ENCODE data around the gene NKX3-2. TPM values are rescaled to one million over a fixed set of nuclear protein-coding genes. Genes with fewer than 3 reads are reported as not detected.
"Not testable (repeated sequence)": the region's sequence is repeated elsewhere in the genome, so short reads cannot be mapped to it uniquely, and the experiment has no call there.

NKX3-2 gene
- total and polyA plus RNA-seq, 9 of the 15 experiments (the other 6 are each of a cell fraction or from before 2014, with no cell fraction given) = 0.03 to 0.81 (median 0.27) TPM; not detected in 1

DNA sequence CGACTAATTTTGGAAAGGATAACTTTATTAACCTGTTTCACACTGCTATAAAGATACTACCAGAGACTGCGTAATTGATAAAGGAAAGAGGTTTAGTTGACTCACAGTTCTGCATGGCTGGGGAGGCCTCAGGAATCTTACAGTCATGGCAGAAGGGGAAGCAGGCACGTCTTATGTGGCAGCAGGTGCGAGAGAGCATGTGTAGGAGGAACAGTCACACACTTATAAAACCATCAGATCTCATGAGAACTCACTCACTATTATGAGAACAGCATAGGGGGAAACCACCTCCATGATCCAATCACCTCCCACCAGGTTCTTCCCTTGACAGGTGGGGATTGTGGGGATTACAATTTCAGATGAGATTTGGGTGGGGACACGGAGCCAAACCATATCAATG is 15.8 kb upstream of the NKX3-2 start:
- H3K36me3 ChIP-seq (ENCODE audit: control insufficient read depth, insufficient read depth, low read length); H4K20me1 ChIP-seq (replicated peaks; ENCODE audit: control insufficient read depth, insufficient read depth, low read length); H3K9me1 ChIP-seq (ENCODE audit: control insufficient read depth, insufficient read depth, low read length); intact Hi-C loops (cut with micrococcal nuclease); H3K9ac ChIP-seq (ENCODE audit: insufficient read depth in 1 of 2, low read depth in 2 of 2, low read length in 2 of 2); H3K9me3 ChIP-seq (replicated peaks; ENCODE audit: control insufficient read depth, insufficient read depth, low read depth, low read length); H3K4me3 ChIP-seq; H3K4me1 ChIP-seq (replicated peaks in 1 of 2; ENCODE audit: control insufficient read depth in 2 of 2, insufficient read depth in 2 of 2, low read length in 2 of 2); H3K79me2 ChIP-seq (ENCODE audit: control insufficient read depth, insufficient read depth, low read length); DNase-seq (ENCODE audit: extremely low read depth in 1 of 4, low spot score in 3 of 4); in situ Hi-C loops (cut with MboI); H2AFZ ChIP-seq (ENCODE audit: low read depth, low read length); ATAC-seq; H3K27me3 ChIP-seq (ENCODE audit: control insufficient read depth in 2 of 2, insufficient read depth in 2 of 2, low read length in 2 of 2); FAIRE-seq; H3K4me2 ChIP-seq (ENCODE audit: insufficient read depth, low read length); CTCF ChIA-PET (ENCODE audit: low intra/inter-chr PET ratio); H3K27ac ChIP-seq (ENCODE audit: extremely low read depth, low read depth, low read length); BruUV-seq (replicated peaks): not testable (repeated sequence)
- WGBS (ENCODE audit: insufficient coverage, low coverage, missing lambda C conversion rate) = 1% methylated on average over 5 of the region's 5 CpGs
- POLR2A ChIA-PET = interaction anchor here (1.5 kb wide), 1 partner anchor 60 kb away, joined by 3 read pairs; no protein-coding TSS in a partner anchor

DNA sequence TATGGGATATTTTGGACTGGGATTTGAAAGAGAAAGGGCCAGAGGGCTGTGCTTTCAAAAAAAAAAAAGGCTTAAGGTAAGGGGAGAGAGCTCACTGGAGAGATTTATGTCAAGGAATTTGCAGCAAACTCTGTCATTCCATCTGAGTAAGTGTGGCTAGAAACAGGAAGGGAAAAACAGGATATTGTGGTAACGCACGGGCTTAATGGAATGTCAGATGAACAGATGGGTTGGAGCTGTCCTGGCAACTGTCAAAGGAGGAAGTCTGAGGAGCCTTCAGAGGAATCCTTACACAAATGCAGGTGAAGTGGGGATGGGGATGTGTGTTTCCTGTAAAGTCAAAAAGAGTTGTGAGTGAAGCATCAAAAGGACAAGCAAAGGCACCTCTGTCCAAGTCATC is 15.1 kb upstream of the NKX3-2 start:
- ATAC-seq = no peak
- H4K20me1 ChIP-seq (replicated peaks; ENCODE audit: control insufficient read depth, insufficient read depth, low read length) = no peaks in the 10 kb centered on the region
- FAIRE-seq = no peak
- H3K27me3 ChIP-seq (ENCODE audit: control insufficient read depth in 2 of 2, insufficient read depth in 2 of 2, low read length in 2 of 2) = no peaks in the 10 kb centered on the region
- H3K79me2 ChIP-seq (ENCODE audit: control insufficient read depth, insufficient read depth, low read length) = no peaks in the 10 kb centered on the region
- in situ Hi-C loops (cut with MboI) = loop anchor here (10.0 kb wide), 1 partner anchor 825 kb away; no protein-coding TSS in a partner anchor
- H3K4me3 ChIP-seq = no peak overlapping the region
- H3K4me2 ChIP-seq (ENCODE audit: insufficient read depth, low read length) = no peak overlapping the region
- H3K4me1 ChIP-seq (replicated peaks in 1 of 2; ENCODE audit: control insufficient read depth in 2 of 2, insufficient read depth in 2 of 2, low read length in 2 of 2) = no peaks in the 10 kb centered on the region
- BruUV-seq (replicated peaks) = no TSS peak
- no peaks in the 10 kb centered on the region for H3K9me3 ChIP-seq (replicated peaks; ENCODE audit: control insufficient read depth, insufficient read depth, low read depth, low read length)
- WGBS (ENCODE audit: insufficient coverage, low coverage, missing lambda C conversion rate) = 0% methylated on average over 2 of the region's 2 CpGs
- ChIA-PET POLR2A (interaction anchor here (1.5 kb wide), 1 partner anchor 61 kb away, joined by 3 read pairs; no protein-coding TSS in a partner anchor), CTCF (ENCODE audit: low intra/inter-chr PET ratio) (no interaction called here)
- H3K9me1 ChIP-seq (ENCODE audit: control insufficient read depth, insufficient read depth, low read length) = no peaks in the 10 kb centered on the region
- intact Hi-C loops (cut with micrococcal nuclease) = no loop called here
- H3K9ac ChIP-seq (ENCODE audit: insufficient read depth in 1 of 2, low read depth in 2 of 2, low read length in 2 of 2) = no peak overlapping the region
- DNase-seq (ENCODE audit: extremely low read depth in 1 of 4, low spot score in 3 of 4) = no peak
- H3K36me3 ChIP-seq (ENCODE audit: control insufficient read depth, insufficient read depth, low read length) = no peaks in the 10 kb centered on the region
- TF ChIP-seq RNF2 (IDR thresholded peaks at IDR 0.05) = no peak
- TF ChIP-seq SPI1 (IDR thresholded peaks at IDR 0.05; ENCODE audit: borderline replicate concordance, low read depth, low read length) = peak; percentile 23; the same call in 1 of the 2 replicates
- TF ChIP-seq, protein P1, sequence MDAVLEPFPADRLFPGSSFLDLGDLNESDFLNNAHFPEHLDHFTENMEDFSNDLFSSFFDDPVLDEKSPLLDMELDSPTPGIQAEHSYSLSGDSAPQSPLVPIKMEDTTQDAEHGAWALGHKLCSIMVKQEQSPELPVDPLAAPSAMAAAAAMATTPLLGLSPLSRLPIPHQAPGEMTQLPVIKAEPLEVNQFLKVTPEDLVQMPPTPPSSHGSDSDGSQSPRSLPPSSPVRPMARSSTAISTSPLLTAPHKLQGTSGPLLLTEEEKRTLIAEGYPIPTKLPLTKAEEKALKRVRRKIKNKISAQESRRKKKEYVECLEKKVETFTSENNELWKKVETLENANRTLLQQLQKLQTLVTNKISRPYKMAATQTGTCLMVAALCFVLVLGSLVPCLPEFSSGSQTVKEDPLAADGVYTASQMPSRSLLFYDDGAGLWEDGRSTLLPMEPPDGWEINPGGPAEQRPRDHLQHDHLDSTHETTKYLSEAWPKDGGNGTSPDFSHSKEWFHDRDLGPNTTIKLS (IDR thresholded peaks at IDR 0.05; ENCODE audit: borderline replicate concordance, low read depth) = no peak
- TF ChIP-seq CBX1 (IDR thresholded peaks at IDR 0.05; ENCODE audit: low read depth) = no peak
- H3K27ac ChIP-seq (ENCODE audit: extremely low read depth, low read depth, low read length) = no peak overlapping the region
- H2AFZ ChIP-seq (ENCODE audit: low read depth, low read length) = no peak overlapping the region
